Thymus (tissue), 11 donors: ENCODE results near the gene NRXN3. TPM values are rescaled to one million over a fixed set of nuclear protein-coding genes. Genes with fewer than 3 reads are reported as not detected.

Source experiments
- DNase-seq, 9 donors: peaks; one replicate each; pipeline ENCODE4 v3.0.0-alpha.2; 2013; ENCODE audit warnings: low spot score in 9 of 9, low read depth in 6 of 9, missing footprints in 1 of 9
- H3K27ac ChIP-seq, 2 donors: one replicate each; pipeline ENCODE4 v1.5.1; 2013; ENCODE audit warnings: control low read depth in 1 of 2, low read depth in 1 of 2, low read length in 1 of 2, mild to moderate bottlenecking in 1 of 2, moderate library complexity in 1 of 2
- H3K27me3 ChIP-seq, 2 donors: one replicate each; pipeline ENCODE4 v1.5.1; 2013; ENCODE audit warnings: low read length in 1 of 2; ENCODE audit not compliant: control insufficient read depth in 2 of 2, insufficient read depth in 1 of 2
- H3K36me3 ChIP-seq, 2 donors: one replicate each; pipeline ENCODE4 v1.5.1; 2013; ENCODE audit warnings: low read length in 1 of 2, mild to moderate bottlenecking in 1 of 2, moderate library complexity in 1 of 2; ENCODE audit not compliant: control insufficient read depth in 2 of 2, insufficient read depth in 2 of 2
- H3K4me1 ChIP-seq, 2 donors: one replicate each; pipeline ENCODE4 v1.5.1; 2013; ENCODE audit warnings: low read length in 2 of 2; ENCODE audit not compliant: control insufficient read depth in 2 of 2, insufficient read depth in 2 of 2
- H3K4me3 ChIP-seq, 2 donors: one replicate each; pipeline ENCODE4 v1.5.1; 2013; ENCODE audit warnings: low read length in 2 of 2, control low read depth in 1 of 2, mild to moderate bottlenecking in 1 of 2
- H3K9me3 ChIP-seq, 2 donors: one replicate each; pipeline ENCODE4 v1.5.1; 2013; ENCODE audit warnings: low read length in 1 of 2, mild to moderate bottlenecking in 1 of 2; ENCODE audit not compliant: control insufficient read depth in 2 of 2, insufficient read depth in 1 of 2
- WGBS: extraction: QIAGEN DNeasy Blood & Tissue Kit; methylation state at CpG from one replicate; pipeline ENCODE4 v1.1.7; 2013; 5-methylcytosine and 5-hydroxymethylcytosine counted together
- polyA plus RNA-seq: library from polyadenylated mRNA; stranded (reverse); fragments of 200-250 nt; gene quantifications from one replicate; pipeline ENCODE4 v1.2.3, GENCODE V29; 2013
- total RNA-seq: library from RNA; stranded (reverse); fragments of 120-200 nt; gene quantifications from one replicate; pipeline ENCODE4 v1.2.4, GENCODE V29; 2013
- donor health status: healthy.

The NRXN3 gene
- total and polyA plus RNA-seq, 2 donors = 1.5 to 3.7 TPM

GRCh38 chr14:79379266-79379665 lies 1209.1 kb downstream of the NRXN3 start:
- Histone ChIP-seq H3K36me3 (no peaks in the 10 kb centered on the region), H3K9me3 (no peaks in the 10 kb centered on the region), H3K4me1 (no peaks in the 10 kb centered on the region), H3K4me3 (no peak overlapping the region), H3K27me3 (no peaks in the 10 kb centered on the region), H3K27ac (no peak overlapping the region)
- WGBS = 97% methylated on average over 5 of the region's 5 CpGs
- no peak for DNase-seq

- no peaks in the 10 kb centered on the region for H3K4me1 ChIP-seq
- no peaks in the 10 kb centered on the region for H3K27me3 ChIP-seq
- H3K9me3 ChIP-seq = no peaks in the 10 kb centered on the region
- DNase-seq = no peak
- no peak overlapping the region for H3K27ac ChIP-seq
- no peaks in the 10 kb centered on the region for H3K36me3 ChIP-seq
- no peak overlapping the region for H3K4me3 ChIP-seq
These were observed 1212.9 kb downstream of the NRXN3 start for GRCh38 chr14:79383031-79383430.

GRCh38 chr14:79383475-79383874 lies 1213.3 kb downstream of the NRXN3 start:
- no peak overlapping the region for H3K4me3 ChIP-seq
- no peaks in the 10 kb centered on the region for H3K4me1 ChIP-seq
- DNase-seq = no peak
- no peaks in the 10 kb centered on the region for H3K27me3 ChIP-seq
- H3K27ac ChIP-seq = no peak overlapping the region
- no peaks in the 10 kb centered on the region for H3K36me3 ChIP-seq
- H3K9me3 ChIP-seq = no peaks in the 10 kb centered on the region
- 92% methylated on average over 2 of the region's 2 CpGs for WGBS

GRCh38 chr14:79395061-79395460 lies 1224.9 kb downstream of the NRXN3 start:
- Histone ChIP-seq H3K27me3 (no peaks in the 10 kb centered on the region), H3K36me3 (no peaks in the 10 kb centered on the region), H3K4me1 (no peaks in the 10 kb centered on the region), H3K9me3 (no peaks in the 10 kb centered on the region), H3K4me3 (no peak overlapping the region), H3K27ac (no peak overlapping the region)
- DNase-seq = no peak

GRCh38 chr14:79404874-79405511 lies 1234.8 kb downstream of the NRXN3 start:
- H3K27me3 ChIP-seq = no peaks in the 10 kb centered on the region
- H3K36me3 ChIP-seq = no peaks in the 10 kb centered on the region
- no peak for DNase-seq
- no peaks in the 10 kb centered on the region for H3K4me1 ChIP-seq
- no peaks in the 10 kb centered on the region for H3K9me3 ChIP-seq
- H3K4me3 ChIP-seq = no peak overlapping the region
- 89% methylated on average over 6 of the region's 6 CpGs for WGBS
- no peak overlapping the region for H3K27ac ChIP-seq

GRCh38 chr14:79405512-79405910 lies 1235.3 kb downstream of the NRXN3 start:
- H3K27ac ChIP-seq = no peak overlapping the region
- no peak overlapping the region for H3K4me3 ChIP-seq
- no peaks in the 10 kb centered on the region for H3K4me1 ChIP-seq
- DNase-seq = no peak
- no peaks in the 10 kb centered on the region for H3K27me3 ChIP-seq
- no peaks in the 10 kb centered on the region for H3K9me3 ChIP-seq
- 76% methylated on average over 2 of the region's 2 CpGs for WGBS
- H3K36me3 ChIP-seq = no peaks in the 10 kb centered on the region

GRCh38 chr14:79407572-79407971 lies 1237.4 kb downstream of the NRXN3 start:
- Histone ChIP-seq H3K4me3 (no peak overlapping the region), H3K27me3 (no peaks in the 10 kb centered on the region), H3K36me3 (no peaks in the 10 kb centered on the region), H3K27ac (no peak overlapping the region), H3K9me3 (no peaks in the 10 kb centered on the region), H3K4me1 (no peaks in the 10 kb centered on the region)
- 81% methylated on average over 2 of the region's 2 CpGs for WGBS
- DNase-seq = no peak

- H3K9me3 ChIP-seq = no peaks in the 10 kb centered on the region
- H3K27ac ChIP-seq = no peak overlapping the region
- 85% methylated on average over 1 of the region's 1 CpG for WGBS
- H3K4me1 ChIP-seq = no peaks in the 10 kb centered on the region
- H3K27me3 ChIP-seq = no peaks in the 10 kb centered on the region
- H3K4me3 ChIP-seq = no peak overlapping the region
- DNase-seq = no peak
- no peaks in the 10 kb centered on the region for H3K36me3 ChIP-seq
These were observed 1238.5 kb downstream of the NRXN3 start for GRCh38 chr14:79408696-79409095.

- Histone ChIP-seq H3K4me1 (no peaks in the 10 kb centered on the region), H3K27me3 (no peaks in the 10 kb centered on the region), H3K27ac (no peak overlapping the region), H3K36me3 (no peaks in the 10 kb centered on the region), H3K4me3 (no peak overlapping the region), H3K9me3 (no peaks in the 10 kb centered on the region)
- no peak for DNase-seq
- whole genome bisulfite sequencing = 81% methylated on average over 3 of the region's 3 CpGs
These were observed 1241.4 kb downstream of the NRXN3 start for GRCh38 chr14:79411403-79412174.
